ENCODE data around the gene SETD3. TPM values are rescaled to one million over a fixed set of nuclear protein-coding genes. Genes with fewer than 3 reads are reported as not detected.

Gene SETD3
- total RNA-seq, 4 donors from 2014 or later, result 127 to 184 (median 162) TPM

GRCh38 chr14:99520571-99521081 is 40.0 kb upstream of the SETD3 start:
- H3K4me1 ChIP-seq, result peaks cover 3 to 66% (median 43%) of the 10 kb centered on the region in 3 donors
- H3K36me3 ChIP-seq, result peaks cover 0 to 13% of the 10 kb centered on the region in 2 donors
- no peak for ATAC-seq
- H3K9me3 ChIP-seq, result no peaks in the 10 kb centered on the region
- H3K27ac ChIP-seq, result peak overlapping the region in 1 of 4 donors; percentile 36
- TF ChIP-seq POLR2AphosphoS5 (IDR thresholded peaks at IDR 0.05), result no peak
- no peak for TF ChIP-seq CTCF (IDR thresholded peaks at IDR 0.05)
- no peak for TF ChIP-seq EP300 (IDR thresholded peaks at IDR 0.05)
- TF ChIP-seq POLR2A (IDR thresholded peaks at IDR 0.05), result no peak
- no peaks in the 10 kb centered on the region for H3K27me3 ChIP-seq
- 60 to 88% methylated on average over 1 to 4 of the region's 11 CpGs for WGBS, 2 donors (ENCODE audit: low coverage in 1 of 2)
- H3K4me3 ChIP-seq, result no peak overlapping the region

GRCh38 chr14:99519931-99520421 is 39.3 kb upstream of the SETD3 start:
- no peak for TF ChIP-seq EP300 (IDR thresholded peaks at IDR 0.05)
- TF ChIP-seq POLR2A (IDR thresholded peaks at IDR 0.05), result no peak
- TF ChIP-seq CTCF (IDR thresholded peaks at IDR 0.05), result no peak
- TF ChIP-seq POLR2AphosphoS5 (IDR thresholded peaks at IDR 0.05), result no peak
- Histone ChIP-seq H3K4me1 (peaks cover 3 to 60% (median 36%) of the 10 kb centered on the region in 3 donors), H3K36me3 (peaks cover 0 to 19% of the 10 kb centered on the region in 2 donors), H3K9me3 (no peaks in the 10 kb centered on the region), H3K4me3 (no peak overlapping the region), H3K27me3 (no peaks in the 10 kb centered on the region), H3K27ac (peak overlapping the region in 3 of 4 donors; percentile 36 to 43 (median 43))
- no peak for ATAC-seq
- WGBS, 2 donors (ENCODE audit: low coverage in 1 of 2), result 100% methylated on average over 1 of the region's 6 CpGs; no CpG with 5 or more reads in 1 of the 2 donors

GRCh38 chr14:99519347-99519881 is 38.8 kb upstream of the SETD3 start:
- peak overlapping the region in 2 of 4 donors; percentile 36 to 43 for H3K27ac ChIP-seq
- H3K9me3 ChIP-seq, result no peaks in the 10 kb centered on the region
- TF ChIP-seq POLR2A (IDR thresholded peaks at IDR 0.05) (no peak), POLR2AphosphoS5 (IDR thresholded peaks at IDR 0.05) (no peak)
- 60 to 96% methylated on average over 2 to 7 of the region's 8 CpGs for WGBS, 2 donors (ENCODE audit: low coverage in 1 of 2)
- ATAC-seq, result no peak
- H3K27me3 ChIP-seq, result no peaks in the 10 kb centered on the region
- peaks cover 0 to 24% of the 10 kb centered on the region in 2 donors for H3K36me3 ChIP-seq
- H3K4me3 ChIP-seq, result no peak overlapping the region
- peaks cover 3 to 54% (median 31%) of the 10 kb centered on the region in 3 donors for H3K4me1 ChIP-seq

- WGBS, 2 donors (ENCODE audit: low coverage in 1 of 2), result 45 to 84% methylated on average over 3 to 4 of the region's 21 CpGs
- TF ChIP-seq EP300 (IDR thresholded peaks at IDR 0.05), result no peak
- TF ChIP-seq POLR2AphosphoS5 (IDR thresholded peaks at IDR 0.05), result no peak
- TF ChIP-seq CTCF (IDR thresholded peaks at IDR 0.05), result peak in 3 of 4 experiments; percentile 96 to 99 (median 97)
- no peak for TF ChIP-seq POLR2A (IDR thresholded peaks at IDR 0.05)
- H3K27ac ChIP-seq, result peak overlapping the region in 1 of 4 donors; percentile 14
- H3K27me3 ChIP-seq, result no peaks in the 10 kb centered on the region
- peaks cover 0 to 31% of the 10 kb centered on the region in 2 donors for H3K36me3 ChIP-seq
- peak; percentile 31 for ATAC-seq
- H3K9me3 ChIP-seq, result no peaks in the 10 kb centered on the region
- H3K4me1 ChIP-seq, result peaks cover 1 to 47% (median 25%) of the 10 kb centered on the region in 3 donors
- H3K4me3 ChIP-seq, result no peak overlapping the region
Observed at GRCh38 chr14:99518441-99519346, 38.0 kb upstream of the SETD3 start.

Data from gastroesophageal sphincter (tissue), 4 donors.